HPDE6-E6E7 (cell line): ENCODE results near the gene TRANK1.
"Not testable (repeated sequence)": the region's sequence is repeated elsewhere in the genome, so short reads cannot be mapped to it uniquely, and the experiment has no call there.

Source experiments
- DNase-seq: peaks from one replicate; pipeline ENCODE4 v3.0.0; 2011; ENCODE audit warnings: missing footprints; ENCODE audit errors: extremely low spot score

Gene TRANK1

DNA sequence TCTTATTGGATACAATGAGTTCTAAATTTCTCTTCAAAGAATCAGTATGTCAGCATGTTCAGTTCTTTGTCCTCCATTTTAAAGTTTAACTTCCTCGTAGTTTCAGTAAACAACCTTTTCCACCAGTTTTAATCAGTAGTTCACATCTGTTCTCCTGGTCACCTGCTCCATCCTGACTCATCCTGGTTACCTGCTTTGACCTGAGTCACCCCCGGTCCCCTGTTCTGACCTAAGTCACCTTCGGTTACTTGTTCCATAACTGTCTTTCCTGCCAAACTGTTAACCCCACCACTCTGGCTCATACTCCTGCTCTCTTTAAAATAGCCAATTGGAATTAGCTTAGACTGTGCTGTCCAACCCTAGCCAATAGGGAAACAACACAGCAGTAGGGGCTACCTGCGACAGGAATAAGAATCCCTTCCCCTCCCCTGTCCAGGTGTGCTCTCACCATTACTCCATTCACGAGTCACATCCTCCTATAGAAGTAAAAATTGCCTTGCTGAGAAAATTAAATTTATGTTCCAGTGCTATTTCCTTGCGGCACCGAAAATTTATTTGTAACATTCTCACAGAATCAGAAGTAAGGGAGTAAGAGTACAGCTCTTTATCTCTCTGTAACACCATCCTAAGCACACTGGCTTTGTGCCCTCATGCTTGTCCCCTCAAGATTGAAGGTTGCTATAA is 23.8 kb downstream of the TRANK1 start:
- DNase-seq, result no peak

GRCh38 chr3:36919439-36920160 is 25.3 kb downstream of the TRANK1 start:
- no peak for DNase-seq

DNA sequence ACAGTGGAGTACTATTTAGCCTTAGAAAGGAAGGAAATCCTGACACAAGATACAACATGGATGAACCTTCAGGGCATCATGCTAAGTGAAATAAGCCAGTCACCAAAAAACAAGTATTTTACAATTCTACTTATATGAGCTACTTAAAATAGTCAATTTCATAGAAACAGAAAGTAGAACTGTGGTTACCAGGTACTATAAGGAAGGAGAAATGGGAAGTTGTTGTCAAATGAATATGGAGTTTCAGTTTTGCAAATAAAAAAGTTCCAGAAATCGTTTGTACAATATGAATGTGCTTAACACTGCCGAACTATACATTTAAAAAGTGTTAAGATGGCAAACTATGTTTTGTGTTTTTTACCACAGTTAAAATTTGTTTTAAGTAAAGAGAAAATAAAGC is 26.8 kb downstream of the TRANK1 start:
- no peak for DNase-seq

GRCh38 chr3:36911990-36912804 is 32.7 kb downstream of the TRANK1 start:
- peak; percentile 34 for DNase-seq

GRCh38 chr3:36909666-36910065 is 35.2 kb downstream of the TRANK1 start:
- no peak for DNase-seq

GRCh38 chr3:36909181-36909580 is 35.7 kb downstream of the TRANK1 start:
- DNase-seq, result no peak

GRCh38 chr3:36908647-36909180 is 36.1 kb downstream of the TRANK1 start:
- DNase-seq, result no peak

GRCh38 chr3:36907911-36908646 is 36.8 kb downstream of the TRANK1 start:
- DNase-seq, result peak; percentile 23

DNA sequence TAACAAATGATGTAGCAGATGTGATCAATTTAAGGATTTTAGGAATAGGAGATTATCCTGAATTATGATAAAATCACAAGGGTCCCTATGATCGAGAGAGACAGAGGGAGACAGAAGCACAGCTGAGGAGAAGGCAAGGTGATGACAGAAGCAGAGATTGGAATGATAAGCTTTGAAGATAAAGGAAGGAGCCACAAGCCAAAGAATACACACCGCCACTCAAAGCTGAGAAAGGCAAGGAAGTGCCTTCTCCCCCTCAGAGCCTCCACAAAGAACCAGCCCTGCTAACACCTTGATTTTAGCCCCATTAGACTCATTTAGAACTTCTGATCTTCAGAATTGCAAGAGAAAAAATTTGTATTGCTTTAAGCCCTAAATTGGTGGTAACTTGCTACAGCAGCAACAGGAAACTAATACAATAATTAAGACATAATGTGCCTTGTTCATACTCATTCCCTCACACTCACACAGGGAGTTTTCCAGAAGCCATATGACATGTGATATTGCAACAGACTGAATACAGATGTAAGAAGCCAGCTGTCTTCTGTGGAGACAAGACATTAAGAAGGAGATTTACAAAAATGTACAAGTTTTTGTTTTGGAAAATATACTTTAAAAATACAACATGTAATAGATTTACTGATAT is 38.2 kb downstream of the TRANK1 start:
- DNase-seq, result no peak

DNA sequence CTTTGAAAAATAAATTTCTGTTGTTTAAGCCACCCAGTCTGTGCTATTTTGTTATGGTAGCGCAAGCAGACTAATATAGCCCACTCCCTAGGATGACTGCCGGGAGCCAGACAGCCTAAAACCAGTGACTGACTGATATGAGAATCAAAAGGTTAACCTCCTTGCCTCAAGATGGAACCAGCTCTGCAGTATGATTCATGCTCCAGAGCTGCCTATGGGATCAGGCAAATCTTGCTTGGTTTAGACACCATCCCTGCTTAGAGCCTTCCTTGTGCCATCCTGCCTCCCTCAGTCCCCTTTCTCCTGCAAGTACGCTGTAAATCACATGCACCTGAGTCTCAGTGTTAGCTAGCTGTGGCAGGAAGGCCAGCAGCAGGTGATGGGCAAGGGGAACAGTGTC is 39.3 kb downstream of the TRANK1 start:
- DNase-seq, result no peak

GRCh38 chr3:36904641-36905040 is 40.2 kb downstream of the TRANK1 start:
- DNase-seq, result no peak

- DNase-seq, result not testable (repeated sequence)
These were observed 40.8 kb downstream of the TRANK1 start for GRCh38 chr3:36904065-36904464.

DNA sequence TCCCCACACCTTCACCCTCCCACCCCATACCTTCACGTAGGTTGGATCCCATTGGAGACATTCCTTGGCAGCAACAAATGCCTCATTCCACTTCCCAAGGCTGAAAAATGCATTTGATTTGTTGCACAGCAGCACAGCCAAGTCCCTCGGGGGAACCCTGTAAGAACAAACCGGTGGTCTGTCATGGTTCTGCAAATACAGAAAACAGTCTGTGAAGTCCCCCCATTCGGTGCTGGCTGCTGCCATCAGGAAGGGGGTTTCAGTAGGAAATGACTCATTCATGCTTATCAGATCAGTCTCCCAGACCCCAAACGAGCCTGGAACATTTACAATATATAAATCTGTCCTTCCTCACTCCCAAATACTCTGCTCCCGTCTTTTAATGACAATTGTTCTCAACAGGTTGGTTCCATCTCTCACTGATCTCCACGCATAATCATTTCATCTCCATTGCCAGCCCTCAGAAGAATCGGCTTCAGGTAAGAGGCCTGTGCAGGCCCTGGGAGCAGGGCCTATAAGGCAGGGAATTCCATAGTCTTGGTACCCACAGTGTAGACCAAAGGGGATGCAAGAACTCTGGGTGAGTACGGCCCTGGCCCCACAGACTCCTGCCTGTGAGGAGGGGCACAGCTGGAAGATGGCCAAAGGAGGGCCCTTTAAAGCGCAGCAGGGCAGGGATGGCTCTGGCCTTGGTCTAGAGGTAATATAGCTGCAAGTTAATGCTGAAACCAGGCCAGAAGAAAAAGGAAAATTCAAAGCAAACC is 41.6 kb downstream of the TRANK1 start:
- no peak for DNase-seq

DNA sequence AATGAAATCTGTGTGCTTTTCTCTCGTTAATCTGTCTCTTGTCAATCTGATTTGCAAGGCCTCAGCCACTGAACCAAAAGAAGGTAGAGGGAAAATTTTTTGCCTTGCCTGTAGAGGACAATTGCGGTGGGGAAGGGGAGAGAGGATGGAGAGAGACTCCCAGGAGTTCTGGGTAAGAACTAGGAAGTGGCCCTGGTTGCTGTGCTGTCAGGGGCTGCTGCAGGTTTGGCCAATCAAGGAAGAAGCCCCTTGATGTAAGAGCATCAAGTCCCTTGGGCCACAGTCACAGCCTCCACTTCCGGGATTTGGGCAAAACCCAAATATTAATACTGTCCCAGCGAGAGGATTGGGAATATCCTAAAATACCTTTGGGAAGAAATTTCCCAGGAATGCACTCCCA is 43.3 kb downstream of the TRANK1 start:
- no peak for DNase-seq

DNA sequence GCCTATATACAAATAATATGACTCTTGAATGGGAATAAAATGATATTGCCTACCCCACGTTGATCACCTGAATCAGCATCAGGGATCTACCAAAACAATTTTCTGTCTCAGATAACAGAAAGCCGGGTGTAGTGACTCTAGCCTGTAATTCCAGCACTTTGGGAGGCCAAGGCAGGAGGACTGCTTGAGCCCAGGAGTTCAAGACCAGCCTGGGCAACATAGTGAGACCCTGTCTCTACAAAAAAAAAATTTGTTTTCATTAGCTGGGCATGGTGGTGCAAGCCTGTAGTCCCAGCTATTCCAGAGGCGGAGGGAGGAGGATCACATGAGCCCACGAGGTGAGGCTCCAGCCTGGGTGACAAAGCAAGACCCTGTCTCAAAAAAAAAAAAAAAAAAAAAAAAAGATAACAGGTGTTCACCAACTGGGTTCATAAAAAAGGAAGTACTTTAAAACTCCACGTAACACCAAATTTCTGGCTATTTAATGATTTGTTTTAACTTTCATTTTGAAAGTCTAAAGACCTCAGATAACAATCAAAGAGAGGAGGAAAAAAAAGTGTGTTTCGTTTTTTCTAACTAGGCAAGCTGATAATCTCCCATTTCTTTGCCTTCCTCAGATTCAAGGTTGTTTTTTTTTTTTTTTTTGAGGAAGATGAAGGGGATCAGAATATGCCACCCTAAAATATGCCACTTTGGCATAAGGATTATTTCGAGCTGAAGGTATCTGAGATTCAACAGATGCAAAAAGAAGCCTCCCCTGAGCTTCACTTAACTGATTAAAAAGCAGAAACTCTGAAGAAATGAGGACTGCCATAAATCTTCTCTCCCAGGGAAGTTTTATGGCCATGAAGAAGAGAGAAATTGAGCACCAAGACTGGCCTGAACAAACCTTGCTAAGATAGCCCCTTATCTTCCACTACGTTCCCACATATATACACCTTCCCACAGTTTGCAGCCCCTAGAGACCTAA is 44.1 kb downstream of the TRANK1 start:
- DNase-seq, result no peak

GRCh38 chr3:36895496-36896409 is 49.1 kb downstream of the TRANK1 start:
- no peak for DNase-seq

- DNase-seq, result no peak
These were observed 49.9 kb downstream of the TRANK1 start for GRCh38 chr3:36894914-36895313.

DNA sequence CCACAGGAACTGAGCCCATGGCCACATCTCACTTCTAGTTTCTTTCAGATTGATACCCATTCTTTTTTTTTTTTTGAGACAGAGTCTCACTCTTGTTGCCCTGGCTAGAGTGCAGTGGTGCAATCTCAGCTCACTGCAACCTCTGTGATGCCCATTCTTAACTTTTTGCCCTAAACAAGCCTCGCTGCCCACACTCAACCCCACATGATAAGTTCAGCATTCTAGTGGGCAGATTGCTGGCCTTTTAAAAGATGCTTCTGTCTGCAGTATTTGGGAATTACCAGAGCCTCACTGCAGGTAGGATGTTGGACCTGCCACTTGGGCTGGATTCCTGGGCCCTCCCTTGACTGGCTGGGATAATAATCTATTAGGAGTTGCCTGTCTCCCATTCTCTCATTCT is 51.0 kb downstream of the TRANK1 start:
- no peak for DNase-seq
